Skeletal muscle tissue (tissue), 4 donors: ENCODE data around the gene ZNF227. TPM values are rescaled to one million over a fixed set of nuclear protein-coding genes. Genes with fewer than 3 reads are reported as not detected.
"Not testable (repeated sequence)": the region's sequence is repeated elsewhere in the genome, so short reads cannot be mapped to it uniquely, and the experiment has no call there.

Source experiments
- H3K27ac ChIP-seq: one replicate; pipeline ENCODE4 v1.7.0; 2013; ENCODE audit warnings: mild to moderate bottlenecking, low read depth, low read length, inconsistent platforms
- H3K27me3 ChIP-seq, 3 donors: one replicate each; pipeline ENCODE4 v1.7.0; 2013; ENCODE audit warnings: low read length in 3 of 3; ENCODE audit not compliant: control insufficient read depth in 3 of 3, insufficient read depth in 3 of 3
- H3K36me3 ChIP-seq, 3 donors: one replicate each; pipeline ENCODE4 v1.7.0; 2013; ENCODE audit warnings: low read length in 3 of 3; ENCODE audit not compliant: control insufficient read depth in 3 of 3, insufficient read depth in 3 of 3
- H3K4me1 ChIP-seq, 3 donors: one replicate each; pipeline ENCODE4 v1.7.0; 2013; ENCODE audit warnings: low read length in 3 of 3, mild to moderate bottlenecking in 3 of 3; ENCODE audit not compliant: control insufficient read depth in 3 of 3, insufficient read depth in 3 of 3
- H3K4me3 ChIP-seq, 3 donors: one replicate each; pipeline ENCODE4 v1.7.0; 2013; ENCODE audit warnings: low read length in 3 of 3
- H3K9ac ChIP-seq, 3 donors: one replicate each; pipeline ENCODE4 v1.7.0; 2013; ENCODE audit warnings: low read length in 3 of 3, mild to moderate bottlenecking in 3 of 3, moderate library complexity in 2 of 3, low read depth in 1 of 3
- H3K9me3 ChIP-seq, 3 donors: one replicate each; pipeline ENCODE4 v1.7.0; 2013; ENCODE audit warnings: low read length in 3 of 3; ENCODE audit not compliant: control insufficient read depth in 3 of 3
- total RNA-seq: library from RNA; depleted of rRNA; stranded (reverse); fragments of >200 nt; gene quantifications from one replicate; pipeline ENCODE4 v1.2.3, GENCODE V29; 2014
- donor health status: Osteomylitis.

Gene ZNF227
- total RNA-seq: 21.4 TPM

GRCh38 chr19:44212250-44212865 is at the start of gene ZNF227:
Gene ZNF227, plus strand, starts transcription at chr19:44212532. Its CDS starts 5,261 bp downstream, at chr19:44217793.
- Histone ChIP-seq H3K4me3 (peak within 1 kb of the TSS; percentile 93 to 97 (median 97)), H3K27ac (peak within 1 kb of the TSS; percentile 91), H3K9me3 (no peaks in the 10 kb centered on the region), H3K9ac (peak within 1 kb of the TSS; percentile 90 to 95 (median 93)), H3K36me3 (peaks cover 7 to 20% (median 14%) of the 10 kb centered on the region in 3 donors), H3K27me3 (no peaks in the 10 kb centered on the region), H3K4me1 (peaks cover 3 to 14% (median 11%) of the 10 kb centered on the region in 3 donors)

GRCh38 chr19:44163789-44164188 is 48.5 kb upstream of the ZNF227 start:
- H3K9ac ChIP-seq: no peak overlapping the region
- H3K36me3 ChIP-seq: peaks cover 10 to 20% (median 17%) of the 10 kb centered on the region in 3 donors
- no peak overlapping the region for H3K27ac ChIP-seq
- no peaks in the 10 kb centered on the region for H3K27me3 ChIP-seq
- peaks cover 4 to 14% (median 5%) of the 10 kb centered on the region in 3 donors for H3K9me3 ChIP-seq
- peaks cover 6 to 11% (median 7%) of the 10 kb centered on the region in 3 donors for H3K4me1 ChIP-seq
- H3K4me3 ChIP-seq: no peak overlapping the region

GRCh38 chr19:44164327-44164672 is 48.0 kb upstream of the ZNF227 start:
- no peaks in the 10 kb centered on the region for H3K27me3 ChIP-seq
- H3K4me1 ChIP-seq: peaks cover 6 to 11% (median 7%) of the 10 kb centered on the region in 3 donors
- H3K9ac ChIP-seq: no peak overlapping the region
- peak overlapping the region; percentile 76 for H3K27ac ChIP-seq
- peaks cover 2 to 14% (median 4%) of the 10 kb centered on the region in 3 donors for H3K9me3 ChIP-seq
- peaks cover 13 to 23% (median 20%) of the 10 kb centered on the region in 3 donors for H3K36me3 ChIP-seq
- H3K4me3 ChIP-seq: peak overlapping the region; percentile 78 to 92 (median 88)

GRCh38 chr19:44164673-44165512 is 47.4 kb upstream of the ZNF227 start, which contains the start of gene ZNF226:
Gene ZNF226, plus strand, starts transcription at chr19:44165100. Its CDS starts 4,981 bp downstream, at chr19:44170081.
- Histone ChIP-seq H3K36me3 (peaks cover 19 to 29% (median 26%) of the 10 kb centered on the region in 3 donors), H3K27ac (peak within 1 kb of the TSS; percentile 76), H3K9me3 (peaks cover 2 to 18% (median 2%) of the 10 kb centered on the region in 3 donors), H3K27me3 (no peaks in the 10 kb centered on the region), H3K4me1 (peaks cover 6 to 11% (median 7%) of the 10 kb centered on the region in 3 donors), H3K4me3 (peak within 1 kb of the TSS; percentile 78 to 92 (median 88)), H3K9ac (peak within 1 kb of the TSS; percentile 78 to 87 (median 83))

- not testable (repeated sequence) for H3K9ac ChIP-seq, H3K27me3 ChIP-seq, H3K27ac ChIP-seq, H3K4me3 ChIP-seq, H3K4me1 ChIP-seq
- Histone ChIP-seq H3K36me3 (peaks cover 62 to 77% (median 76%) of the 10 kb centered on the region in 3 donors), H3K9me3 (peaks cover 0 to 46% (median 10%) of the 10 kb centered on the region in 3 donors)
Measured at GRCh38 chr19:44170660-44171059, 41.7 kb upstream of the ZNF227 start.

- H3K27ac ChIP-seq: no peak overlapping the region
- H3K36me3 ChIP-seq: peaks cover 51 to 57% (median 57%) of the 10 kb centered on the region in 3 donors
- no peaks in the 10 kb centered on the region for H3K27me3 ChIP-seq
- no peak overlapping the region for H3K9ac ChIP-seq
- H3K4me1 ChIP-seq: no peaks in the 10 kb centered on the region
- H3K4me3 ChIP-seq: peak overlapping the region in 1 of 3 donors; percentile 34
- peaks cover 14 to 64% (median 20%) of the 10 kb centered on the region in 3 donors for H3K9me3 ChIP-seq
Measured at GRCh38 chr19:44176590-44176989, 35.7 kb upstream of the ZNF227 start.

- no peak overlapping the region for H3K9ac ChIP-seq
- H3K9me3 ChIP-seq: peaks cover 10 to 32% (median 13%) of the 10 kb centered on the region in 3 donors
- no peak overlapping the region for H3K4me3 ChIP-seq
- H3K27ac ChIP-seq: no peak overlapping the region
- H3K36me3 ChIP-seq: peaks cover 10 to 14% (median 13%) of the 10 kb centered on the region in 3 donors
- no peaks in the 10 kb centered on the region for H3K4me1 ChIP-seq
- no peaks in the 10 kb centered on the region for H3K27me3 ChIP-seq
Measured at GRCh38 chr19:44180968-44181367, 31.4 kb upstream of the ZNF227 start.

GRCh38 chr19:44182145-44182544 is 30.2 kb upstream of the ZNF227 start:
- H3K9me3 ChIP-seq: peaks cover 2 to 21% (median 3%) of the 10 kb centered on the region in 3 donors

GRCh38 chr19:44190020-44190419 is 22.3 kb upstream of the ZNF227 start:
- Histone ChIP-seq H3K27ac (no peak overlapping the region), H3K9me3 (peaks cover 0 to 6% (median 0%) of the 10 kb centered on the region in 3 donors), H3K36me3 (no peaks in the 10 kb centered on the region), H3K4me1 (no peaks in the 10 kb centered on the region), H3K4me3 (no peak overlapping the region), H3K27me3 (no peaks in the 10 kb centered on the region), H3K9ac (no peak overlapping the region)

More at GRCh38 chr19:44182145-44182544, 30.2 kb upstream of the ZNF227 start:
- H3K4me3 ChIP-seq: no peak overlapping the region
- no peak overlapping the region for H3K9ac ChIP-seq
- H3K27me3 ChIP-seq: no peaks in the 10 kb centered on the region
- no peaks in the 10 kb centered on the region for H3K4me1 ChIP-seq
- H3K27ac ChIP-seq: no peak overlapping the region
- peaks cover 0 to 2% (median 1%) of the 10 kb centered on the region in 3 donors for H3K36me3 ChIP-seq
